ENCODE results near the gene TNFRSF4. TPM values are rescaled to one million over a fixed set of nuclear protein-coding genes. Genes with fewer than 3 reads are reported as not detected.

Gene TNFRSF4
- total and polyA plus RNA-seq, 2 of the 13 experiments (the other 11 are each of a cell fraction or from before 2014, with no cell fraction given), result not detected

GRCh38 chr1:1205769-1206375 is 8.1 kb downstream of the TNFRSF4 start:
- Histone ChIP-seq H3K9ac (ENCODE audit: insufficient read depth, low read depth, low read length) (no peak overlapping the region), H3K4me3 (replicated peaks in 1 of 3; ENCODE audit: insufficient read depth in 1 of 3, low read depth in 2 of 3, low read length in 3 of 3) (no peak overlapping the region), H4K20me1 (ENCODE audit: insufficient read depth, low read length) (no peaks in the 10 kb centered on the region), H3K36me3 (replicated peaks in 1 of 2; ENCODE audit: control insufficient read depth in 1 of 2, insufficient read depth in 2 of 2, low read length in 2 of 2) (no peaks in the 10 kb centered on the region), H3K9me3 (ENCODE audit: low read length) (no peaks in the 10 kb centered on the region), H3K27ac (ENCODE audit: extremely low read length, insufficient read depth, low read length) (no peak overlapping the region), H3K27me3 (ENCODE audit: control insufficient read depth in 1 of 2, insufficient read depth in 2 of 2, low read length in 2 of 2) (peaks cover 18 to 71% of the 10 kb centered on the region in 2 experiments; a peak in 4 of 5 replicates), H2AFZ (ENCODE audit: low read length) (no peak overlapping the region), H3K4me1 (ENCODE audit: insufficient read depth, low read length) (0 out of 2 replicates have a peak, but pooled peaks cover under 1% of the 10 kb centered on the region), H3K79me2 (ENCODE audit: insufficient read depth, low read length) (no peaks in the 10 kb centered on the region), H3K4me2 (ENCODE audit: low read depth, low read length) (no peak overlapping the region)
- in situ Hi-C loops (cut with HindIII; ENCODE audit: extremely low pct_ligation_motif_present, low pct_unique_long_range_greater_than_20kb), result no loop called here
- no TSS peak for BruUV-seq (replicated peaks)
- TF ChIP-seq REL (CRISPR knock-in tag; conservative IDR thresholded peaks at IDR 0.05) (0 out of 2 replicates have a peak, but pooled peaks have one; percentile 60), CHD2 (IDR thresholded peaks at IDR 0.05; ENCODE audit: low read depth, low read length) (no peak), CTCF (CRISPR knock-in tag; IDR thresholded peaks at IDR 0.05) (peak; percentile 49), CEBPB (IDR thresholded peaks at IDR 0.05; ENCODE audit: borderline replicate concordance, low read depth, low read length) (no peak), NONO (IDR thresholded peaks at IDR 0.05) (no peak), NONO (CRISPR knock-in tag; conservative IDR thresholded peaks at IDR 0.05) (0 out of 2 replicates have a peak, but pooled peaks have one; percentile 40), STAG1 (CRISPR knock-in tag; IDR thresholded peaks at IDR 0.05) (peak; percentile 18; the same call in 1 of the 2 replicates), SKIL (CRISPR knock-in tag; IDR thresholded peaks at IDR 0.05; ENCODE audit: borderline replicate concordance) (0 out of 2 replicates have a peak, but pooled peaks have one; percentile 14), EZH2 (conservative IDR thresholded peaks at IDR 0.05; ENCODE audit: low read depth, low read length) (0 out of 2 replicates have a peak, but pooled peaks have one; percentile 80)
- ATAC-seq (peak; percentile 10; the same call in 2 of the 3 replicates), FAIRE-seq (no peak), DNase-seq (ENCODE audit: low spot score) (no peak)
- no CpG with 5 or more reads among the region's 31 CpGs for WGBS (ENCODE audit: low lambda C conversion rate)
- POLR2A ChIA-PET, result no interaction called here
- intact Hi-C loops (cut with micrococcal nuclease; ENCODE audit: unreplicated experiment), result no loop called here
- CTCF ChIA-PET (ENCODE audit: low intra/inter-chr PET ratio, low total read pairs), result no interaction called here
